GM18520 (cell line): Measurements from ENCODE around the gene ZNF384.
"Not testable (repeated sequence)": the region's sequence is repeated elsewhere in the genome, so short reads cannot be mapped to it uniquely, and the experiment has no call there.

Experiments used
- ATAC-seq: cut with Tn5 transposase; IDR thresholded peaks from one replicate; pipeline ENCODE4 v1.9.1; 2021; ENCODE audit not compliant: unreplicated experiment

ZNF384 gene

DNA sequence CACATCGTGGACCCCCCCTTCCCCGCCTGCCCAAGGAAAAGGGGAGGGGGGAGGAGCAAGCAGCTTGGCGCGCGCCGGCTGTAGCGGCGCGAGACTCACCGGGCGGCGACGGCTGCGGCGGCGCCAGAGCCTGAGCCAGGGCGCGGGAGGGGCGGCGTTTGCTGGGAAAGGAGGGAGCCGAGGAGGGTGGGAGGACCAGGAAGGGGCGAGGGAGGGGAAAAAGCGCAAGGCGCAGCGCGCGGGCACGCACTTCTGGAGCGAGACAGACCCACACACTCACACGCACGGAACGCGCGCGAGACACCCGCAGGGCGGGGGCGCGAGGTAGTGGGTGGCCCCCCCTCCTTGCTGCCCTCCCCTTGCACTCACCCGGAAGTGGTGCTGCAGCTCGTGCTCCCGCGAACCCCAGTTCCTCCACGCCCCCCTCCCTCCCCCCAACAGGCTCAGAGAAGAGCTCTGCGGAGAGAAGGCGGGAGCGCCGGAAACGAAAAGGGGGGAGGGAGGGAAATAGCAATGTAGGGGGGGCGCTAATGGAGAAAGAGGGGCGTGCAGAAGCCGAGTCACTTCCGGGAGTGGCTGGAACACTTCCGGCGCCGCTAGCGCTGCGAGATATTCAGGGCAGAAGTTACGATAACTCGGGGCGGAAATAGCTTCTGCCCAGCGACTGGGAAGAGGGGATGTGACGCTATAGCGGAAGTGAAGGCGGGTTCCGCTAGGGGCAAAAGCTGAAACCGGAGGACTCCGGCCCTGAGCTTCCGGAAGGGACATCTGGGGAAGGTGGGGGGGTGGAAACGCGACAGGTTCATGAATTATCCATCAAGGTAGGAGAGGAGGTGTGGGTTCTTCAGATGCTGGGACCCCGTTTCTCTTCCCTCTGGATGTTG lies at the start of gene ZNF384:
Gene ZNF384 (minus strand): TSS at position 377 of the 884 bp plus-strand sequence. CDS start 9,855 bp downstream, outside the sequence.
- peak; percentile 88 for ATAC-seq

DNA sequence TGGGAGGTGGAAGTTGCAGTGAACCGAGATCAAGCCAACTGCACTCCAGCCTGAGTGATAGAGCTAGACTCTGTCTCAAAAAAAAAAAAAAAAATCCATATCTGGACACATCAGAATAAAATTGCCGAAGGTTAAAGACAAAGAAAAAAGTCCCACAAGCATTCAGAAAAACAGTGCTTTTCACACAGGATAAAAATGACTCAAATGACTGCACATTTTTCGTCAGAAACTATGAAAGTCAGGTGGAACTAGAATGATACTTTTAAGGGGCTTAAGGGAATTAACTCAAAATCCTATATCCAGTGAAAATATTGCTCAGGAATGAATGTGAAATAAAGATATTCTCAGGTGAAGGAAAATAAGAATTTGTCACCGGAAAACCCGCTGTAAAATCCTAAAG lies 47.6 kb upstream of the ZNF384 start:
- no peak for ATAC-seq

DNA sequence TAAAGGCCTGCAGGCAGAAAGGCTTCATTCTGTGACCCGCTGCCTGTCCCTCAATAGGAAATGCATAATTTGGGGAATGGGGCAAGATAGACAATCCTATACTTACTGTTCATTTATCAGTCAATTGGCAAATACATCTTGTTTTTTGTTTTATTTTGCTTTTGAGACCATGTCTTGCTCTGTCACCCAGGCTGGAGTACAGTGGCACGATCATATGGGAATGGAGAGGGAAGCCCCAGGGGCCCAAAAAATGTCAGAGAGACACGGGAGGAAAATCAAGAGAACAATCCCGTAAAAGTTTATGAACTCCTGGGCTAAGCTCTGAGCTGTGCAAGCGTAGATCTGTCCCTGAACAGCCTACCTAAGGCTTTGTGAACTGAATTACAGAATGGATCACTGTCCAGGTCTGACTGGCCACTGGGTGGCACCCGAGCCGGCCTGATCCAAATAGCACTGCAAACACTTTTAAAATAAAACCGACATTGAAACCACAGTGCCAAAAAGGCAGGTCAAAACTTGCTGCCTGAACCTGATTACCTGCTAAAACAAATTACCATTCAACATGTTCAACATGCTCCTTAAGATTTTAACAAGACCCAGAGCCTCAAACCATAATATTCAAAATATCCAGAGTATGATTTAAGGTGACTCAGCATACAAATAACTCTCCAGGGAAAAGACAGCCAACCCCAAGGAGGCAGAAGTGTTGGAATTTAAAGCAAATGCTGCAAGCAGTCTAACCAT lies 46.4 kb upstream of the ZNF384 start:
- ATAC-seq, result no peak

DNA sequence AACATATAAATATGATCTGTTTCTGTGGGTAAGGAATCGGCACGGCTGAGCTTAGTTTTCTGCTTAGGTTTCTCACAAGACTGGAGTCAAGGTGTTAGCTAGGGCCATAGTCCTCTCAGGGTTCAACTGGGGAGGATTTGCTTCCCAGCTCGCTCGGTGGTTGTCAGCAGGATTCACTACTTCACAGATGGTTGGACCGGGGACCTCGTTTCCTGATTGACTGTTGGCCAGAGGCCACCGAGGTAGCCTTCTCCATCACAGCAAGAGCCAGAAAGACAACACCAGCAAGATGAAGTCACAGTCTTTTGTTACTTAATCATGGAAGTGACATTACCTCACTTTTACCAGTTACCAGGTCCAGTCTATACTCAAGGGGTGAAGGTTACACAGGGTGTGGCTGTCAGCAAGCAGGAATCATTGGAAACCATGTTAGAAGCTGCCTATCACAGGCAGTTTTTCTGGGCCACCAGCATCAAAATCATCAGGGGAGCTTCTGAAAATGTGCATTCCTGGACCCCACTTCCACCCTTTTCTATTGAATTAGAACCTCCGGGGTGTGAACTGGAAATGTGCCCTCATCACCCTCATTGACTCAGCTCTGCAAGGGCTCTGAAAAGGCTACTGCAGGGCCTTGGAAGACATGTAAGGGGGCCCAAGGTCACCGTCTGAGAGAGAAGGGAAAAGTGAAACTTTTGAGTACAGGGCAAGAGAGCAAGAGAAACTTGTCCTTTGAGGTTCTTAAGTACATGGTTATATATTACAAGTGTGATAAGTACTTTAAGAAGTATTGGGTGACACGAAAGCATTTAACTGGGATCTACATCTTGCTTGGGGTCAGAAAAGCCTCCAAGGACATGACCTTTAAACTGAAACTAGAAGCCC lies 45.6 kb upstream of the ZNF384 start:
- ATAC-seq, result no peak

DNA sequence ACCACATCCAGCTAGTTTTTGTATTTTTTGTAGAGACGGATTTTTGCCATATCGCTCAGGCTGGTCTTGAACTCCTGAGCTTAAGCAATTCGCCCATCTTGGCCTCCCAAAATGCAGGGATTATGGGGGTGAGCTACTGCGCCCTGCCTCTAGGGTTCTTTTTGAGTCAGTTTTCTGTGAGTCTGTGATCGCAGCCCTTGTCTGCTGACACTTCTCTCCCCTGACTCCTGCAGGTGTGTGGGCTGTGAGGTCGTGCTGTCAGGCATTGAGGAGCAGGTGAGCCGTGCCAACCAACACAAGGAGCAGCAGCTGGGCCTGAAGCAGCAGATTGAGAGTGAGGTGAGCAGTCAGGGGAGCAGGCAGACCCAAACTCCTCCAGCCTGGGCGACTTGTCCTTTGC lies 41.0 kb upstream of the ZNF384 start:
- no peak for ATAC-seq

DNA sequence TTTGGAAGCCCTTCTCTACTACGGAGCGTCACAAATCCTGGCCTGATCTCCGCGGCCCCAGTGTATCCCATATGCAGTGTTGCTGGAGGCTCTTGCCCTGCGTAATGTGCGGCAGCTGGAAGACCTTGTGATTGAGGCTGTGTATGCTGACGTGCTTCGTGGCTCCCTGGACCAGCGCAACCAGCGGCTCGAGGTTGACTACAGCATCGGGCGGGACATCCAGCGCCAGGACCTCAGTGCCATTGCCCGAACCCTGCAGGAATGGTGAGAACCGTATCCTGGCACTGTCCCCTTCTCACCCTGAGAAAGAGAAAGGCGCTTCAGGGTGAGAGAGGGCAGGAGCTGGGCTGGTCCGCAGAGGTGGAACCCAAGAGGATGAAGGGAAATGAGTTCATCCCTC lies 40.0 kb upstream of the ZNF384 start:
- no peak for ATAC-seq

DNA sequence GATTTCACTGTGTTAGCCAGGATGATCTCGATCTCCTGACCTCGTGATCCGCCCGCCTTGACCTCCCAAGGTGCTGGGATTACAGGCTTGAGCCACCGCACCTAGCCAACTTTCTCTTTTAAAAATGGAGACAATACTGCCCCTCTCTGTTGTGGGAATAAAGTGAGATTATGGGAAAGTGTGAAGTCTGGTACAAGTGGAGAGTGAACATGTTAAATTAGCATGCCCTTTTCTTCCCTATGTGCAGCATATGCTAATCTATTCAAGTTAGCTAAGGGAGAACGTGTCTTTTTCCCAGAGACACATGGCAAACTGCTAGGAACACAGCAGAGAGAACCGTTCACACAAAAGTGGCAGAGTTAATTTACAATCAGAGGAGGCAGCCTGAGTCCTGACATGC lies 36.2 kb upstream of the ZNF384 start:
- ATAC-seq, result no peak

DNA sequence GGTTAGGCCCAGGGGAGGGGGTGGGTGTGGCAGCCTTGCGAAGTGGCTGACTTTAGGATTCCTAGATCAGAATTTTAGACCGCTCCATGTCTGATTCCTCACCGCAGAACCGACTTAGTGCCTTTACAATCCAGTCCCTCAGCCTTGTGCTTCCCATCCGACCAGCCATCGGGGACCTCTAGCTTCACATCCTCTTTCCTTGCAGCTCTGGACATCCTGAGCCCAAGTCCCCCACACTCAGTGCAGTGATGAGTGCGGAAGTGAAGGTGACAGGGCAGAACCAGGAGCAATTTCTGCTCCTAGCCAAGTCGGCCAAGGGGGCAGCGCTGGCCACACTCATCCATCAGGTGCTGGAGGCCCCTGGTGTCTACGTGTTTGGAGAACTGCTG lies 35.2 kb upstream of the ZNF384 start:
- ATAC-seq, result no peak

DNA sequence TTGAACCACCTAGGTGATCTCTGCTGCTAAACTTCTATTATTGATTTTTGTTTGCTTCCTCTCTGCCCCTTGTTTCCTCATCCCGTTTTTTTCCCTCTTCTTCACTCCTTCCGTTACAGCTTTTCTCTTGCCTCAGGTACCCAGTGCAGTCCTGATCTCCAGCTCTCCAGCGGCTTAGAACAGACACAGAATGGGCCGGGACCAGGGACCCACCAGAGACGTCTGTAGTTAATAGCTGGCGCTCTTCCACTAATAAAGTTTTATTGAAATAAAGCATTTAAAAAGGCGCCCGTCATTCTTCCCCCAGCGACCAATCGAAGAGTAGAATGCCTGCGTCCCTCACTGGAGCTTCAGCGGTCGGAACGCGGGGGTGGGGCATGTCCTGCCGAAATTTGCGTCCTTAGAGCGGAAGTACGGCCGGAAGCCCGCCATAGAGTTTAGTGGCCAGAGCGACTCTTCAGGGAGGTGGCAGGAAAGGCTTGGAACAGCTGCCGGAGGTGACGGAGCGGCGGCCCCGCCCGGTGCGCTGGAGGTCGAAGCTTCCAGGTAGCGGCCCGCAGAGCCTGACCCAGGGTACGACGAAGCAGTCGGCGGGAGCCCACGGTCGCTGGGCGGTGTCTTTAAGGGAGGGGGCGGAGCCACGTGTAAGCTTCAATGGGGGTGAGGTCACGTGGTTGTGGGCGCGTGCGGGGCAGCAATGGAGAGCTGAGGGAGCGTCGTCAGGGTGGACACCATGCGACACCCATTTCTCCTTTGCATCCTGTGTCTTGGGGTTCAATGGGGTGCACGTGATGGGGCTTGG lies 34.6 kb upstream of the ZNF384 start, which contains the start of gene COPS7A:
Gene COPS7A (plus strand): TSS at position 440 of the 802 bp plus-strand sequence. CDS start 611 bp downstream, outside the sequence.
- ATAC-seq, result peak; percentile 92

DNA sequence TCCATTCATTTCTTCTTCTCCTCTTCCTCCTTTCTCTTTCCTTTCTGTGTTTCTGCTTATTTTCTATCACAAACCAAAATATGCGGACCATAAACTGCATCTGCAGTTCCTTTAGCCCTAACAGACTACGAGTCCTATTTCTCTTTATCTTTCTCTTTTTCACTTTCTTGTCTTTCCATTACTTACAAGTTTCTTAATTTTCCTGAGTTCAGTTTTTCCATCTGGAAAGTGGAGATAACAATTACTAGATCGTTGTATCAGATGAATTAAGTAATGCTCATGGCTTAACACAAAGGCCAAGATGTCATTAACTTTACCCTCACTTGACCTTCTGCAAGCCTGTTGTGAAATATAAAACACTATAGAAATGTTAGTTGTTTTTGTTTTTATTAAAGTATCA lies 33.7 kb upstream of the ZNF384 start:
- no peak for ATAC-seq

DNA sequence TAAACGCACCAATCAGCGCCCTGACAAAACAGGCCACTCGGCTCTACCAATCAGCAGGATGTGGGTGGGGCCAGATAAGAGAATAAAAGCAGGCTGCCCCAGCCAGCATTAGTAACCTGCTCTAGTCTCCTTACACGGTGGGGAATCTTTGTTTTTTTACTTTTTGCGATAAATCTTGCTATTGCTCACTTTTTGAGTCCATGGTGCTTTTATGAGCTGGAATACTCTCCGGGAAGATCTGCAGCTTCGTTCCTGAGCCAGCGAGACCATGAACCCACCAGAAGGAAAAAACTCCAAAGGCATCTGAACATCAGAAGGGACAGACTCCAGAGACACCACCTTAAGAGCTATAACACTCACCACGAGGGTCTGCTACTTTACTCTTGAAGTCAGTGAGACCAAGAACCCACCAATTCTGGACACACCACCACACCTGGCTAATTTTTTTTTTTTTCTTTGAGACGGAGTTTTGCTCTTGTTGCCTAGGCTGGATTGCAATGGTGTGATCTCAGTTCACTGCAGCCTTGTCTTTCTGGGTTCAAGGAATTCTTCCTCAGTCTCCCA lies 27.8 kb upstream of the ZNF384 start:
- no peak for ATAC-seq

DNA sequence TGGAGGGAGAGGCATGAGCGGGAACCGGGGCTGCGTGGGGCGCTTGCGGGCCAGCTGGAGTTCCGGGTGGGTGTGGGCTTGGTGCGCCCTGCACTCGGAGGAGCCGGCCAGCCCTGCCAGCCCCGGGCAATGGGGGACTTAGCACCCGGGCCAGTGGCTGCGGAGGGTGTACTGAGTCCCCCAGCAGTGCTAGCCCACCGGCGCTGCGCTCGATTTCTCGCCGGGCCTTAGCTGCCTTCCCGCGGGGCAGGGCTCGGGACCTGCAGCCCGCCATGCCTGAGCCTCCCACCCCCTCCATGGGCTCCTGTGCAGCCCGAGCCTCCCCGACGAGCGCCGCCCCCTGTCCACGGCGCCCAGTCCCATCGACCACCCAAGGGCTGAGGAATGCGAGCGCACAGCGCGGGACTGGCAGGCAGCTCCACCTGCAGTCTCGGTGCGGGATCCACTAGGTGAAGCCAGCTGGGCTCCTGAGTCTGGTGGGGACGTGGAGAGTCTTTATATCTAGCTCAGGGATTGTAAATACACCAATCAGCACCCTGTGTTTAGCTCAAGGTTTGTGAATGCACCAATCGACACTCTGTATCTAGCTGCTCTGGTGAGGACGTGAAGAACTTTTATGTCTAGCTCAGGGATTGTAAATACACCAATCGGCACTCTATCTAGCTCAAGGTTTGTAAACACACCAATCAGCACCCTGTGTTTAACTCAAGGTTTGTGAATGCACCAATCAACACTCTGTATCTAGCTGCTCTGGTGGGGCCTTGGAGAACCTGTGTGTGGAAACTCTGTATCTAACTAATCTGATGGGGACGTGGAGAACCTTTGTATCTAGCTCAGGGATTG lies 27.1 kb upstream of the ZNF384 start:
- not testable (repeated sequence) for ATAC-seq

DNA sequence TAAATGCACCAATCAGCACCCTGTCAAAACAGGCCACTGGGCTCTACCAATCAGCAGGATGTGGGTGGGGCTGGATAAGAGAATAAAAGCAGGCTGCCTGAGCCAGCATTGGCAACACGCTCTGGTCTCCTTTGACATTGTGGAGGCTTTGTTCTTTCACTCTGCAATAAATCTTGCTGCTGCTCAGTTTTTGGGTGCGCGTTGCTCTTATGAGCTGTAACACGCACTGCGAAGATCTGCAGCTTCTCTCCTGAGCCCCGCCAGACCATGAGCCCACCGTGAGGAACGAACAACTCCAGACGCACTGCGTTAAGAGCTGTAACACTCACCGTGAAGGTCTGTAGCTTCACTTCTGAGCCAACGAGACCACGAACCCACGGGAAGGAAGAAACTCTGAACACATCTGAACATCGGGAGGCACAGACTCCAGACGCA lies 19.8 kb upstream of the ZNF384 start:
- ATAC-seq, result no peak

DNA sequence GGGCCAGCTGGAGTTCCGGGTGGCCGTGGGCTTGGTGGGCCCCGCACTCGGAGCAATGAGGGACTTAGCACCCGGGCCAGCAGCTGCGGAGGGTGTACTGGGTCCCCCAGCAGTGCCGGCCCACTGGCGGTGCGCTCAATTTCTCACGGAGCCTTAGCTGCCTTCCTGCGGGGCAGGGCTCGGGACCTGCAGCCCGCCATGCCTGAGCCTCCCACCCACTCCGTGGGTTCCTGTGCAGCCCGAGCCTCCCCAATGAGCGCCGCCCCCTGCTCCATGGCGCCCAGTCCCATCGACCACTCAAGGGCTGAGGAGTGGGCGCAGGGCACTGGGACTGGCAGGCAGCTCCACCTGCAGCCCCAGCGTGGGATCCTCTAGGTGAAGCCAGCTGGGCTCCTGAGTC lies 19.2 kb upstream of the ZNF384 start:
- ATAC-seq, result not testable (repeated sequence)

DNA sequence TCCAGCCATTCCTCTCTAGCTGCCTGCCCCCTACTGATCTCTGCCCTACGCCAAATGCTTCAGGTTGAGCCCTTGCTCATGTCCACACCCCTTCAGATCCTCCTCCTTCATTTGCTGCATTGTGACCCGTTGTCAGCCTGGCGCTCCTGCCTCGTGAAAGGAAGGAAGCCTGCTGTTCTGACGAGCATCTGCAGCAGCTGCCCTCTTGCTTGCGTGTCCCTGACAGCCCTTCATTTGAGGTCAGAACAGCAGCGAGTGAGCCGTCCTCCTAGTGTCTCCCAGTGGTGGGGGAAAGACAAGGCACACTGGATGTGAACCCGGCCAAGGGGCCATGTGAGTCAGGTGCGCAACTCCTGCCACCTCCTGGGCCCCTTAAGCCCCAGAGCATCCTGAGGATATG lies 14.5 kb upstream of the ZNF384 start:
- no peak for ATAC-seq

DNA sequence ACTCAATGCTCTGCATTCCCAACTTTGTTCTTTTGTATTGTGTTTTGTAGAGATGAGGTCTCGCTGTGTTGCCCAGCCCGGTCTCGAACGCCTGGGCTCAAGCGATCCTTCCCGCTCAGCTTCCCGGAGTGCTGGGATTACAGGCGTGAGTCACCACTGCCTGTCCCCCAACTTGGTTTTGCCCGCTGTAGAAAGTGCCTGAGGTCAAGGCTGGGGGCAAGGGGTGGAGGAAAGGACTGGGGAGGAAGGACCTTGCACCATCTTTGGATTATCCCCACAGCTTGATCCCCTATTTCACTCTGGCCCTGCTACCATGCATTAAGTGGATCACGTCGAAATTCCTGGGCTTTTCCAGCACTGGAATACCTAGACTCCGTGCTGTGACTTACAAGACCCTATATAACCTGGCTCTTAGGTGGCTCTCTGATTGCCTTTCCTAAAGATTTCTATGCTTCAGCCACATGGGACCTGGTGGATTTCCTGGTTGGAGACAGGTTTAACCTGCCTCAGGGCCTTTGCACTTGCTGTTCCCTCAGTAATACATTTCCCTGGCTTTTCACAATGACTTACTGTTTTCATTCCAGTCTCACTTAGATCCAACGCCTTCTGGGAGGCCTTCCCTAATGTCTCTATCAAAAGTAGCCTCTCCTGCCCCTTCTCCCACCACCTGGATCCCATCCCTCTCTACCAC lies 12.0 kb upstream of the ZNF384 start:
- ATAC-seq, result no peak

DNA sequence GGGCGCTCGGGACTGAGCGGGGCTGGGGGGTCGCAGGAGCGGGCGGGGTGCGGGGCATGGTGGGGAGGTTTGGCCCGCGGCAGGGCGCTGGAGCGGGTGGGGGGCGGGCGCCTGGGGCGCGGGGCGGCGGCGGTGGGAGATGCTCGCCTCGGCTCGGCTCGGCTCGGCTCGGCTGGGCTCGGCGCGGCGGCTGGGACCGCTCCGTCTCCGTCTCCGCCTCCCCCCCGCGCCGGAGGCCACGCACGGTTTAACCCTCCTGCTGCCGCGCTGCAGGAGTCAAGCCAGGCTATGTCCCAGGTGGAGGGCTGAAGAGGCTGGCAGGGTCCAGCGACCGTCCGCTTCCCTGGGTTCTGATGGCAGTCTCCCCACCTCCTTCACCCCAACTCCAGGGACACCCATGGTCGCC lies 11.5 kb upstream of the ZNF384 start, which contains the start of gene PIANP:
Gene PIANP (minus strand): TSS at position 170 of the 406 bp plus-strand sequence. CDS start 2,754 bp downstream, outside the sequence.
- ATAC-seq, result no peak

DNA sequence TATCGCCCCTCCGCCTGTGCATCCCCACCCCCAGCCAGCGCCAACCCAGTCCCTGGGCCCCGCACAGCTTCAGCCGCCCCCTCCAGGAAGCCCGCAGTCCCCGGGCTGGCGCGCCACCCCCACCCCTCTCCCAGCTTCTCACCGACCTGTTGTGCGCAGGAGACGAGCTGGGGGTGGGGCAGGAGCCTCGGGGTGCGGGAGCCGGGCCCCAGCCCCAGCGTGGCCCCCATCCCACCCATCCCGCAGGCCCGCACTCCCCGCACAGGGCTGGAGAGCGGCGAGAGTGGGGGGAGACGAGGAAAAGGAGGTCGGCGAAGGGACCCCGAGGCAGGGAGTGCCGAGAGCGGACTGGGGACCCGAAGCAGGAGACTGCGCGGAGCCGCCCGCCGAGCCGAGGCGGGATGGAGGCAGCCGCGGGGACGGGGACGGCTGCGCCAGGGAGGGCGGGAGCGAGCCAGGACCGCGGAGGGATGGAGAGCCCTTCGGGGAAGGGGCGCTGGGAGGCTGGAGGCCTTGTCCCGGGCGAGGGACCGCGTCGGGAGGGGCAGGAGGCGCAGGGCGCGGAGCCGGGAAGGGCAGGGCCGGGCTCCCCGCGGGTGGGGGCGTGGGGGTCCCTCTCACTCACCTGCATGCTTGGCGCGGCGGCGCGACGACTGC lies 10.9 kb upstream of the ZNF384 start:
- no peak for ATAC-seq
